HG03521 (cell line): ENCODE results near the gene KIF3B.
A peak's percentile ranks its signal among the peaks of the same experiment; 100 is the strongest.
"Not testable (repeated sequence)": the region's sequence is repeated elsewhere in the genome, so short reads cannot be mapped to it uniquely, and the experiment has no call there.

Experiments
- ATAC-seq: cut with Tn5 transposase; IDR thresholded peaks from one replicate; pipeline ENCODE4 v1.9.1; 2021; ENCODE audit warnings: mild to moderate bottlenecking, moderate library complexity; ENCODE audit not compliant: unreplicated experiment

KIF3B gene

GRCh38 chr20:32246208-32246607 lies 31.2 kb upstream of the KIF3B start:
- ATAC-seq: not testable (repeated sequence)

GRCh38 chr20:32248043-32248442 lies 29.4 kb upstream of the KIF3B start:
- ATAC-seq: no peak

GRCh38 chr20:32249030-32249738 lies 28.3 kb upstream of the KIF3B start:
- no peak for ATAC-seq

- ATAC-seq: no peak
These were observed 26.0 kb upstream of the KIF3B start for GRCh38 chr20:32251470-32251869.

GRCh38 chr20:32252189-32252588 lies 25.3 kb upstream of the KIF3B start:
- no peak for ATAC-seq

GRCh38 chr20:32260973-32261372 lies 16.5 kb upstream of the KIF3B start:
- not testable (repeated sequence) for ATAC-seq

GRCh38 chr20:32261644-32262043 lies 15.8 kb upstream of the KIF3B start:
- no peak for ATAC-seq

GRCh38 chr20:32263398-32263954 lies 14.0 kb upstream of the KIF3B start:
- ATAC-seq: no peak

- no peak for ATAC-seq
These were observed 5.8 kb upstream of the KIF3B start for GRCh38 chr20:32271620-32272019.

- no peak for ATAC-seq
These were observed 3.1 kb upstream of the KIF3B start for GRCh38 chr20:32274359-32274758.

GRCh38 chr20:32275163-32275562 lies 2.3 kb upstream of the KIF3B start:
- not testable (repeated sequence) for ATAC-seq

GRCh38 chr20:32278199-32278643 lies 770 bp downstream of the KIF3B start:
- peak; percentile 46 for ATAC-seq

- no peak for ATAC-seq
These were observed 4.3 kb downstream of the KIF3B start for GRCh38 chr20:32281711-32282110.

- no peak for ATAC-seq
These were observed 5.0 kb downstream of the KIF3B start for GRCh38 chr20:32282461-32282860.

GRCh38 chr20:32285082-32285620 lies 7.7 kb downstream of the KIF3B start:
- ATAC-seq: no peak

GRCh38 chr20:32285621-32286371 lies 8.3 kb downstream of the KIF3B start:
- ATAC-seq: peak; percentile 69

GRCh38 chr20:32287231-32287638 lies 9.8 kb downstream of the KIF3B start:
- no peak for ATAC-seq

GRCh38 chr20:32288225-32288849 lies 10.9 kb downstream of the KIF3B start:
- no peak for ATAC-seq

- ATAC-seq: not testable (repeated sequence)
These were observed 11.8 kb downstream of the KIF3B start for GRCh38 chr20:32289299-32289660.

- ATAC-seq: no peak
These were observed 12.4 kb downstream of the KIF3B start for GRCh38 chr20:32289661-32290431.

- ATAC-seq: no peak
These were observed 13.7 kb downstream of the KIF3B start for GRCh38 chr20:32291166-32291565.
